Astrocyte of the cerebellum (primary cell): ENCODE results near the gene URI1.

Experiments
- DNase-seq: peaks from one replicate; pipeline ENCODE4 v3.0.0-alpha.2; 2011; ENCODE audit warnings: low read depth
- H3K4me3 ChIP-seq: 2 replicates; pipeline ENCODE4 v1.5.1; 2011; ENCODE audit warnings: mild to moderate bottlenecking, low read depth, low read length, moderate library complexity
- CTCF ChIP-seq: IDR thresholded peaks from 2 replicates; pipeline ENCODE4 v1.5.1; 2012; ENCODE audit warnings: low read length, low read depth, moderate library complexity, mild to moderate bottlenecking; ENCODE audit errors: missing control alignments
- in situ Hi-C: cut with HindIII; loops from 2 replicates; pipeline ENCODE4 v1.10.0; 2017; ENCODE audit warnings: low sequenced_read_pairs

Gene URI1

GRCh38 chr19:29953352-29954247 lies 11.6 kb downstream of the URI1 start:
- no peak overlapping the region for H3K4me3 ChIP-seq
- no peak for TF ChIP-seq CTCF
- in situ Hi-C loops = no loop called here
- no peak for DNase-seq

DNA sequence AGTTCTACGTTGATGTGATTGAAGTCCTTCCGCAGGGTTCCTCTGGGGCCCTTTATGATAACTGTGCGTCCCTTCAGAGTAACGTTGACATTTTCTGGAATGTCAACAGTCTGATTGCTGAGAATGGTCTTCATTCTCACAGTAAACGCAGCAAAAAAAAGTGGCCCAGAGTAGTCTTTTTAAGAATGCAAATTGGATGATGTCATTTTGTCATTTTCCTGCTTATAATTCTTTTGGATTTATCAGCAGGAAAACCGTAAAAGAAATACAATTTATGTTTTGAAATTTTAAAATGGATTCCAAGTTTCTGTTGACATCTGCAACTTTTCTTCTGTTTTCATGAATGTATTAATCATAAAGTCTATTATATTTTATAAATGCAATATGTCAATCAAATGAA lies 14.8 kb downstream of the URI1 start:
- H3K4me3 ChIP-seq = no peak overlapping the region
- in situ Hi-C loops = no loop called here
- DNase-seq = no peak
- TF ChIP-seq CTCF = no peak

GRCh38 chr19:29961311-29961710 lies 19.3 kb downstream of the URI1 start:
- in situ Hi-C loops = no loop called here
- TF ChIP-seq CTCF = no peak
- H3K4me3 ChIP-seq = no peak overlapping the region
- DNase-seq = no peak

GRCh38 chr19:29962793-29963192 lies 20.8 kb downstream of the URI1 start:
- no peak overlapping the region for H3K4me3 ChIP-seq
- no peak for DNase-seq
- TF ChIP-seq CTCF = no peak
- in situ Hi-C loops = no loop called here

- no peak overlapping the region for H3K4me3 ChIP-seq
- no peak for DNase-seq
- TF ChIP-seq CTCF = no peak
- in situ Hi-C loops = no loop called here
These were observed 21.5 kb downstream of the URI1 start for GRCh38 chr19:29963576-29963975.

DNA sequence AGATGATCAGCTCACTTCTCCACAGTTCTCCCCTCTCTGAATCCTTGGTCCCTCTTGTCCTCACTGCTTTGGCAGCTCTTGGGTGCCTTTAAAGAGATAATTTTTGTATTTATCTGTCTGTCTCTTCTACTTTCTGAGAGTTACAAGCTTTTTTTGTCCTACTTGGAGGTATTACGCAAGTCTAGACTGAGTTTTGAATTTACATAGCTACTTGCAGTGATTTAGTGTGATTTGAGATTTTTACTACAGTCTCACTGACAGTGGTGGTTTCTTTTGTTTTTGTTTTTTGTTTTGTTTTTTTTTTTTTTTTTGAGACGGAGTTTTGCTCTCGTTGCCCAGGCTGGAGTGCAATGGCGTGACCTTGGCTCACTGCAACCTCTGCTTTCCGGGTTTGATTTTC lies 22.1 kb downstream of the URI1 start:
- no peak overlapping the region for H3K4me3 ChIP-seq
- no peak for DNase-seq
- in situ Hi-C loops = no loop called here
- TF ChIP-seq CTCF = no peak
